SKM-1 (cell line): ENCODE measurements around the gene NDC1.
"Not testable (repeated sequence)": the region's sequence is repeated elsewhere in the genome, so short reads cannot be mapped to it uniquely, and the experiment has no call there.

Source experiments
- DNase-seq: peaks from one replicate; lab custom pipeline; 2025; ENCODE audit not compliant: unreplicated experiment; lab: John Stamatoyannopoulos, UW

NDC1 gene

GRCh38 chr1:53766194-53766742 is 71.8 kb downstream of the NDC1 start:
- no peak for DNase-seq

- DNase-seq = no peak
These were observed 72.4 kb downstream of the NDC1 start for GRCh38 chr1:53765657-53766056.

GRCh38 chr1:53763911-53764310 is 74.2 kb downstream of the NDC1 start:
- DNase-seq = no peak

DNA sequence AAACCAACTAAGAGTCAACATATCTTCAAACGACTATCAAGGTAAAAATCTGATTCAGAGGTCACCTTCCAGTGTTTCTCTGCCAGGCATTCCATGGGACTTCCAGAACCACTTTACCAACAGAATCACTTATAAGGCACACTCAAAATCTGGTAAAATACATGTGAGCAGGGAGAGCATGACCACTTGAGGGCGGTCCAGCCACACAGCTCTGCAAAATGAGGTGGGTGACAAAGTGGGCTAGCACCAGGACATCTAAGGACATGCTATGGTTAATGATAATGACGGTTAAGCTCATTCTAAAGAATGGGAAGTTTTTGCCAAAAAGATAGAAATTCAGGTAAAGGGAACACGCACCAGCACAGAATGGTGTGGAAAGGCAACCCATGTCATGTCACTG is 74.6 kb downstream of the NDC1 start:
- DNase-seq = no peak

DNA sequence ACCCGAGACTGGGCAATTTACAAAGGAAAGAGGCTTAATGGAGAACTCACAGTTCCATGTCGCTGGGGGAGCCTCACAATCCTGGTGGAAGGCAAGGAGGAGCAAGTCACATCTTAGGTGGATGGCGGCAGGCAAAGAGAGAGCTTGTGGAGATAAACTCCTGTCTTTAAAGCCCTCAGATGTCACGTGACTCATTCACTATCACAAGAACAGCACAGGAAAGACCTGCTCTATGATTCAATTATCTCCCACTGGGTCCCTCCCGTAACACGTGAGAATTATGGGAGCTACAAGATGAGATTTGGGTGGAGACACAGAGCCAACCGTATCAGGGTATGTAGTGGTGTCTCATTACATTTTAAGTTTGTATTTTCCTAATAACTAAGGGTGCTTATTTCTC is 77.6 kb downstream of the NDC1 start:
- DNase-seq = not testable (repeated sequence)

DNA sequence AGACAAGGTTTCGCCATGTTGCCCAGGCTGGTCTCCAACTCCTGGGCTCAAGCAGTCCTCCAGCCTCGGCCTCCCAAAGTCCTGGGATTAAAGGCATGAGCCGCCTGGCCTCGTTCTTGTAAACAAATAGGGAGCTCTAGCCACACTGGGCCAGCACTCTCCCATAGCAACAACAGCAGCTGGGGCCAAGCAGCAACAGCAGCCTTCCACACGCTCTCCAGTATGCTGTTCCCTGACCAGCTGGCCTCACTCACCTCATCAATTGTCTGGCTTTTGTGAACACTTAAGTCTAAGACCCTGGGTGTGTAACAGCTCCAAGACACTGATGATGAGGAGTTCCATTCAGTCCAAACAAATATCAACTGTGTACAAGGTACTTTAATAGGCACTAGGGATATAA is 82.2 kb downstream of the NDC1 start:
- no peak for DNase-seq

DNA sequence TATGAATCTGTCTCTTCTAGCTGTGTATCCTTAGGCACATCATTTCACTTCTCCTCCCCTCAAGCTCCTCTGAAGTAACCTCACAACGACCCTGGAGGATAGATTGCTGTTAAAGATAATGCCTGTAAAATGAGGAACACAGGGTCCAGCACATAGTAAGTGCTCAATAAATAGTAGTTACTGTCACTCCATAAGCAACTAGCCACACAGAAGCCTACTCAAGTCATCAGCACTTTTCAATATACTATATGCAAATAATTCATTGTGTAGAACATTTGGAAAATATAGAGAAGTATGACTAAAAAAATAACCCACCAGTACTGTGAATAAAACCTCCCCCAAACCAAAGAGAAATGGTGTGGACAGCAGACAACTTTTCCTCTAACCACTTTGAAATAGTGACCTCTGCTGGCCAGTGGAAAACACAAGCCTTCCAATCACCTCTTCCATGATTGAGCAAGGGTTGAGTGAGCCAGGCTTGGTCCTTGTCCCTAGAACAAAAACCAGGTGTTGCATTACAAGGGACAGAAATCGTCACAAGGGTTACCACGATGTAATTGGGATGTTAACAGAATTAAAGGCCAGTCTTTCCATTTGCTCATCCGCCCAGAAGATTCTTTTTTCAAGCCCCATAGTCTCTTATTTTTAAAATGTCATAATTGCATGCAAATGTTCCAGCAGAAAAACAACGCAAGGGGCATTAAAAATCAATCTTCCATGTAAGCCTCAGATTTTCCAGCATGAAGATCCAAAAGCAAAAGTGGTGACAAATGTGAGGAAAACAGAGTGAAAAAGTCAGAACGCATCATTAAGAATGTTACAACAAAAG is 83.4 kb downstream of the NDC1 start:
- DNase-seq = peak; percentile 38

- DNase-seq = no peak
These were observed 85.8 kb downstream of the NDC1 start for GRCh38 chr1:53752281-53752680.

GRCh38 chr1:53747841-53748240 is 90.3 kb downstream of the NDC1 start:
- no peak for DNase-seq

- no peak for DNase-seq
These were observed 97.4 kb downstream of the NDC1 start for GRCh38 chr1:53740621-53741105.

GRCh38 chr1:53739109-53739681 is 98.9 kb downstream of the NDC1 start, which contains the start of gene GLIS1:
GLIS1 (minus strand) TSS chr1:53739164; CDS start chr1:53738064, 1,100 bp downstream.
- no peak for DNase-seq

DNA sequence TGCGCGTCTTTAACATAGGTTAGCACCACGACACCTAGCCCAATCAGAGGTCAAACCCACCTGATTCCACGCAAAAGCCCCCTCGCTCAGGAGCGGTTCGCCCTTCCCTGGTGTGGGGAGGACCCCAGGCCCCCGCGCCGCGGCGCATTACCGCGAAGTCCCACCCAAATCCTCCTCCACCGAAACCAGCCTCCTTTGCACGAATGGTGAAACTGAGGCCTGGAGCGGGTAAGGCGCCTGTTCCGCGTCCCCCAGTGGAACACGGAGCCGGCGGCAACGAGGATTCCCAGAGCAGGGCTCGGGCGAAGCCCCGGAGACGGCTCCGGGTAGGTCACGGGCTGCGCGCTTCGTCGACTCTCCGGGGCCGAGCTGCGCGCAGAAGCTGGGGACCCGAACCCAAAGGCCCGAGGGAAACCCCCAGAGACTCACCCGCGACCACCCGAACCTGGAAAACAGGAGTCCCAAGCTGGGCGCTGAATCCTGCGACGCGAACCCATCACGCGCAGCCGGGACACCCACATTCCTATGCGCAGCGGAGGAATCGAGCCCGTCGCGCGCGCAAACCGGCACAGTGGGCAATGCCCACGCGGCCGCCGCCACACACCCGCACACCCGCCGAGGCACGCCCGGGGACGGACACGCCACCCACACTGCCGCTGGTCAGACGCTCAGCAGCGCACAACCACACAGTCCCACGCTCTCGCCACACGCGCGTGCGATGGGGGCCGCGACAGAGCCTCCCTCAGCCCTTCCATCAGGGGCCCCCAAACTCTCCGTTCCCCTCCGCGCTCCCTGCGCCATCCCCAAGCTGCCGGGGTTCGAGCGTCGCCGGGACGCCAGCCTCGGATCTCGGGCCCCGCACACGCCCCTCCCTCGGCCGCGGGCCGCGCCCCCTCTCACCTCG is 99.6 kb downstream of the NDC1 start:
- DNase-seq = no peak

DNA sequence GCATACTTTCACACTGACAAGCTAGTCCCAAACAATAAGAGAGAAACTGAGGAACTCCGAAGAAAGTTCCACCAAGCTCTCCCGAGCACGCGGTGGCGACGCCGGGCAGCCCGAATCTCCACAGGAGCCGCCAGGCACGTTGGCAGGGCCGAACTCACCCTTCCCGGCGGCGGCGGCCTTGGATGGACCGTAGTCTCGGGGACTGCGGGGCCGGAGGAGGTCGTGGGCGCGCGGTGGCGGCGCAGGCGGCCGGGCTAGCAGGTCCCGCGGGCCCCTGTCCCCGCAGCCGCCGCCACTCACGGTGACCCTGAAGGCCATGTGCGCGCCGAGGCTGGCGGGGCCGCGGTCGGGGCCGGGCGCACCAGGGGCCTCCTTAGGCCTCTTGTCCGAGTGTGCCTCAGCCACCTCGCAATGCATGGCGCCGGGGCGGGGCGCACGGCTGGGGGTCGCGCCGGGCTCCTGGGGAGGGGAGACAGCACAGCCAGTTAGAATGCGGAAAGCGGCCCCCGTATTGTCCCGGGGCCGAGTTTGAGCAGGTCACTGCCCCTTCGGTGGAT is 100.4 kb downstream of the NDC1 start:
- no peak for DNase-seq

DNA sequence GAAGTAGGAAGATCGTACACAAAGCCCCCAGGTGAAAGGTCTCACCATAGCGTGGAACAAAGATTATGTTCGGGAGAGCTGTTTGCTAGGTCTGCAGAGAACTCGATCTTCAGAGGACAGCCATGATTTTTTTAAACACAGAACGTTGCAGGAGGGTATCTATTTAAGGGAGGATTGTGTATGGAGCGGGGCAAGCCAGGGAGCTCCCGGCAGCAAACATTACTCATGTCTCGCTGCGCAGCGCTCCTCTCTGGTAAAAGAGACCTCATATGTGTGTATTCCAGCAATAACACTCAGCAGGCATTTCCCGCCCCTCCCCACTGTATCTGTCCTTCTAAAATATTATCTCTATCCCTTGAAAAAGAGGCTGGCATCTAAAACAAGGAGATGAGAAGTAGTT is 101.8 kb downstream of the NDC1 start:
- DNase-seq = no peak

- DNase-seq = no peak
These were observed 102.4 kb downstream of the NDC1 start for GRCh38 chr1:53735681-53736080.

DNA sequence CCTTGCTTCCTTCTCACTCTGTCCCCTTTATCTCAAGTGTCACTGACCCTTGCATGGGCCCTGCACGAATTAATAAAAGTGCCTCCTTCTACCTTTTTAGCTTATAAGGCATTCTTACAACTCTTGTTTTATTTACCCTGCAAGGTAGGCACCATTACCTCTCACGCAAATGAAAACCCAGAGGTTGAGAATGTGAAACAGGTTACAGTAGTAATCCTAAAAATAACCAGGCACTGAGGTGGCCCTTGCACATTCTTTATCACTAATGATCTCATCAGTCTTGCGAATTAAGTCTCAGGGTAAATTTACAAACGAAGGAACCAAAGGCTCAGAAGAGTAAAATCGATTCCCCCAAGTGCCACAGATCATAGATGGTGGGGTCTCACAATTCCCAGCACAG is 102.8 kb downstream of the NDC1 start:
- no peak for DNase-seq

- DNase-seq = no peak
These were observed 103.4 kb downstream of the NDC1 start for GRCh38 chr1:53734650-53735211.

DNA sequence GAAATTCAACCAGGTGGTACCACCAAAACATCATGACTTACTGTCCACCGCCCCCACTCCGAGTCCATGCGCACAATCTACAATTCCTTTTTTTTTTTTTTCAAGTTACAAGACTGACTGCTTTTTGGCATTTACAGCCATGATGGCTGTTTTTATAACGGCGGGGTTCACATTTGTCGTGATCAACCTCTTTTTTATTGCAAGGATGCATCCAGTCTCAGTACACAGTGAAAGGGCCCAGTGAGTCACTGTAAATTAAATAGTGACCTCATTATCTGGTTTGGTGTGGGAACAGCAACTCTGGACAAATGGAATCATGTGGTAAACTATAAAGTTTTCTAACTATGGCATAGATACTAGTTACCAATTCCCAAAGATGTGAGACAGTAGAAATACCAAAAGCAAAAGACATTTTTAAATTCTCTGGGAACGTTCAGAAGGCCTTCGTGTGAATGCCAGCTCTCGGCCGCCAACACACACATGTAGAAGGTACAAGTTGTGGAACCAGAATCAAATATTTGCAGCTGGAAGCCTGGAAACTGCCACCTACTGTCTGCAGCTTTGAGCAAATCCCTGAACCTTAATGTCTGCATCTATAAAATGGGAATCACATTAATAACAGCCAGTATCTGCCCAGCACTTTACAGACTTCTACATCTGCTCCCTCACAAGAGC is 104.0 kb downstream of the NDC1 start:
- DNase-seq = no peak

- no peak for DNase-seq
These were observed 104.6 kb downstream of the NDC1 start for GRCh38 chr1:53733447-53733931.

DNA sequence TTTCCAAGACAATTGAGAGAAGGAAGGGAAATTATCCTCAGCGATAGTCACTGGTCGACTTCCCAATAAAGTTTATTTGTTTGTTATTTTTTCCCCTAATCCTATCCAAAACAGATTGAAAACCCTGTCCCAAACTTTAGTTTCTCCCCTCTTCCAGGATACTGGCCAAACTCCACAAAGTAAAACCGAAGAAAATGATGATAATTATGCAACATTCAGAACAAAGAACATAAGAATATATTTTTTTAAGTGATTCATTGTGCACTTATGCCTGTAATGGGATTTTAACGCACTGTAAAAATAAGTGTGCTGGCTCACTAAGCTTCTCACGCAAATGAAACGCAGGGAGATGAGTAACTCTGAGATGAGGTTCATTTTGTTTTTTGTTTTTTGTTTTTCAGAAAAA is 105.2 kb downstream of the NDC1 start:
- DNase-seq = no peak
